ENCODE data around the gene ISCA2.
"Not testable (repeated sequence)": the region's sequence is repeated elsewhere in the genome, so short reads cannot be mapped to it uniquely, and the experiment has no call there.

The ISCA2 gene

GRCh38 chr14:74493343-74494261 is at the start of gene ISCA2:
ISCA2 (plus strand) TSS chr14:74493765; CDS start chr14:74493775, 10 bp downstream.
- peak; percentile 100 for DNase-seq (ENCODE audit: low spot score)

- DNase-seq (ENCODE audit: low spot score), result no peak
Observed at GRCh38 chr14:74444866-74445265, 48.7 kb upstream of the ISCA2 start.

GRCh38 chr14:74454397-74454796 is 39.2 kb upstream of the ISCA2 start:
- DNase-seq (ENCODE audit: low spot score), result not testable (repeated sequence)

GRCh38 chr14:74456684-74457564 is 36.6 kb upstream of the ISCA2 start:
- no peak for DNase-seq (ENCODE audit: low spot score)

GRCh38 chr14:74457565-74457895 is 36.0 kb upstream of the ISCA2 start:
- no peak for DNase-seq (ENCODE audit: low spot score)

GRCh38 chr14:74459289-74459946 is 34.1 kb upstream of the ISCA2 start:
- peak; percentile 24 for DNase-seq (ENCODE audit: low spot score)

GRCh38 chr14:74459976-74460375 is 33.6 kb upstream of the ISCA2 start:
- no peak for DNase-seq (ENCODE audit: low spot score)

GRCh38 chr14:74462993-74463392 is 30.6 kb upstream of the ISCA2 start:
- no peak for DNase-seq (ENCODE audit: low spot score)

- DNase-seq (ENCODE audit: low spot score), result no peak
Observed at GRCh38 chr14:74463697-74464096, 29.9 kb upstream of the ISCA2 start.

- no peak for DNase-seq (ENCODE audit: low spot score)
Observed at GRCh38 chr14:74464785-74465184, 28.8 kb upstream of the ISCA2 start.

- no peak for DNase-seq (ENCODE audit: low spot score)
Observed at GRCh38 chr14:74465335-74465734, 28.2 kb upstream of the ISCA2 start.

GRCh38 chr14:74468513-74468912 is 25.1 kb upstream of the ISCA2 start:
- DNase-seq (ENCODE audit: low spot score), result no peak

- DNase-seq (ENCODE audit: low spot score), result no peak
Observed at GRCh38 chr14:74469548-74470518, 23.7 kb upstream of the ISCA2 start.

- no peak for DNase-seq (ENCODE audit: low spot score)
Observed at GRCh38 chr14:74472601-74473000, 21.0 kb upstream of the ISCA2 start.

- DNase-seq (ENCODE audit: low spot score), result no peak
Observed at GRCh38 chr14:74474376-74474775, 19.2 kb upstream of the ISCA2 start.

- no peak for DNase-seq (ENCODE audit: low spot score)
Observed at GRCh38 chr14:74475678-74476077, 17.9 kb upstream of the ISCA2 start.

- no peak for DNase-seq (ENCODE audit: low spot score)
Observed at GRCh38 chr14:74476107-74476506, 17.5 kb upstream of the ISCA2 start.

- no peak for DNase-seq (ENCODE audit: low spot score)
Observed at GRCh38 chr14:74476607-74477006, 17.0 kb upstream of the ISCA2 start.

- DNase-seq (ENCODE audit: low spot score), result no peak
Observed at GRCh38 chr14:74478996-74479635, 14.4 kb upstream of the ISCA2 start.

- no peak for DNase-seq (ENCODE audit: low spot score)
Observed at GRCh38 chr14:74480046-74480445, 13.5 kb upstream of the ISCA2 start.

- no peak for DNase-seq (ENCODE audit: low spot score)
Observed at GRCh38 chr14:74482571-74482970, 11.0 kb upstream of the ISCA2 start.
